PC-3 (cell line): Measurements from ENCODE around the gene SLC38A10. TPM values are rescaled to one million over a fixed set of nuclear protein-coding genes. Genes with fewer than 3 reads are reported as not detected.

Experiments
- ATAC-seq: fragments of 200-7000 bp; cut with Tn5 transposase; 2 replicates; pipeline ENCODE4 v1.9.1; 2020; ENCODE audit warnings: mild to moderate bottlenecking, moderate library complexity
- BruUV-seq: library from RNA; stranded (reverse); fragments of 400-500 nt; replicated peaks from 2 replicates; lab custom pipeline; 2021; lab: Mats Ljungman, UMichigan
- CTCF ChIA-PET: fragments of 300-600 bp; sonication (Branson Sonifier 250); formaldehyde crosslinking; loops from one replicate; lab custom pipeline; 2022; ENCODE audit warnings: antibody characterized with exemption; lab: Charles Lee
- POLR2A ChIA-PET: fragments of 300-600 bp; sonication (Branson Sonifier 250); formaldehyde crosslinking; loops from one replicate; lab custom pipeline; 2022; ENCODE audit warnings: antibody characterized with exemption; ENCODE audit not compliant: unreplicated experiment; lab: Charles Lee
- DNase-seq: peaks from one replicate; pipeline ENCODE4 v3.0.0-alpha.2; 2015
- H2AFZ ChIP-seq: fragments of 300-600 bp; sonication (generic); 2 replicates; pipeline ENCODE4 v1.6.0; 2016; ENCODE audit warnings: antibody characterized with exemption, low read length
- H3F3A ChIP-seq: fragments of 300-600 bp; sonication (generic); one replicate; pipeline ENCODE4 v1.6.0; 2017; ENCODE audit warnings: antibody characterized with exemption, low read length, control low read depth, mild to moderate bottlenecking; ENCODE audit not compliant: unreplicated experiment
- H3K27ac ChIP-seq: fragments of 300-600 bp; sonication (generic); 2 replicates; pipeline ENCODE4 v1.5.1; 2016; ENCODE audit warnings: mild to moderate bottlenecking, low read length
- H3K27me3 ChIP-seq: fragments of 300-600 bp; sonication (generic); 2 replicates; pipeline ENCODE4 v1.6.1; 2016; ENCODE audit warnings: low read length, mixed read lengths
- H3K36me3 ChIP-seq: fragments of 300-600 bp; sonication (generic); 2 replicates; pipeline ENCODE4 v1.6.1; 2016; ENCODE audit warnings: low read depth, mixed run types, low read length, mixed read lengths
- H3K4me1 ChIP-seq: fragments of 300-600 bp; sonication (generic); 2 replicates; pipeline ENCODE4 v1.5.1; 2016; ENCODE audit warnings: low read length; ENCODE audit not compliant: insufficient read depth
- H3K4me2 ChIP-seq: fragments of 300-600 bp; sonication (generic); 2 replicates; pipeline ENCODE4 v1.6.0; 2016; ENCODE audit warnings: low read length
- H3K4me3 ChIP-seq: fragments of 300-600 bp; sonication (generic); 2 replicates; pipeline ENCODE4 v1.5.1; 2016; ENCODE audit warnings: mild to moderate bottlenecking, low read length, mixed read lengths
- H3K79me2 ChIP-seq: fragments of 300-600 bp; sonication (generic); 2 replicates; pipeline ENCODE4 v1.6.1; 2017; ENCODE audit warnings: low read length, mixed read lengths
- H3K9ac ChIP-seq: fragments of 300-600 bp; sonication (generic); 2 replicates; pipeline ENCODE4 v1.6.0; 2016; ENCODE audit warnings: mild to moderate bottlenecking, low read length
- H3K9me2 ChIP-seq: fragments of 300-600 bp; sonication (generic); replicated peaks from 2 replicates; pipeline ENCODE4 v1.6.1; 2016; ENCODE audit warnings: mixed run types, low read length, mixed read lengths
- H3K9me3 ChIP-seq: fragments of 300-600 bp; sonication (generic); 2 replicates; pipeline ENCODE4 v1.6.1; 2016; ENCODE audit warnings: low read length, mixed read lengths
- H4K20me1 ChIP-seq: fragments of 300-600 bp; sonication (generic); 2 replicates; pipeline ENCODE4 v1.6.1; 2016; ENCODE audit warnings: low read length, mixed read lengths
- EZH2 ChIP-seq: fragments of 300-600 bp; sonication (generic); IDR thresholded peaks from one replicate; pipeline ENCODE4 v1.6.1; 2017; ENCODE audit warnings: antibody characterized with exemption, mild to moderate bottlenecking, low read length; ENCODE audit not compliant: unreplicated experiment
- EZH2phosphoT487 ChIP-seq: fragments of 300-600 bp; sonication (generic); IDR thresholded peaks from 2 replicates; pipeline ENCODE4 v1.6.1; 2018; ENCODE audit warnings: mild to moderate bottlenecking, antibody characterized with exemption, low read length, borderline replicate concordance
- intact Hi-C: fragments of 100-400 bp; cut with micrococcal nuclease; formaldehyde crosslinking; loops from 2 replicates; pipeline ENCODE4 v1.9.0; 2023
- total RNA-seq: library from RNA; depleted of rRNA; stranded (reverse); fragments of >200 nt; gene quantifications from 2 replicates; pipeline ENCODE4 v1.2.3, GENCODE V29; 2014
- TF ChIP-seq, protein P1 (sequence below): fragments of 300-600 bp; sonication (generic); conservative IDR thresholded peaks from 2 replicates; pipeline ENCODE4 v1.5.1; 2017; ENCODE audit warnings: antibody characterized with exemption, low read depth, mild to moderate bottlenecking, low read length

The SLC38A10 gene
- total RNA-seq, 1 experiment from 2014 or later, result 77.8 TPM

GRCh38 chr17:81277946-81278693, 17.0 kb downstream of the SLC38A10 start:
- Histone ChIP-seq H3F3A (no peaks in the 10 kb centered on the region), H3K4me1 (no peaks in the 10 kb centered on the region), H3K27me3 (no peaks in the 10 kb centered on the region), H2AFZ (no peak overlapping the region), H3K9me2 (no peaks in the 10 kb centered on the region), H3K36me3 (peaks cover 9% of the 10 kb centered on the region), H3K79me2 (no peaks in the 10 kb centered on the region; the same call in 1 of the 2 replicates), H3K9ac (no peak overlapping the region), H4K20me1 (no peaks in the 10 kb centered on the region), H3K27ac (no peak overlapping the region), H3K9me3 (no peaks in the 10 kb centered on the region), H3K4me2 (no peak overlapping the region), H3K4me3 (no peak overlapping the region)
- no TSS peak for BruUV-seq
- ChIA-PET CTCF (no interaction called here), POLR2A (no interaction called here)
- TF ChIP-seq EZH2phosphoT487 (no peak), EZH2 (no peak)
- TF ChIP-seq, protein P1, sequence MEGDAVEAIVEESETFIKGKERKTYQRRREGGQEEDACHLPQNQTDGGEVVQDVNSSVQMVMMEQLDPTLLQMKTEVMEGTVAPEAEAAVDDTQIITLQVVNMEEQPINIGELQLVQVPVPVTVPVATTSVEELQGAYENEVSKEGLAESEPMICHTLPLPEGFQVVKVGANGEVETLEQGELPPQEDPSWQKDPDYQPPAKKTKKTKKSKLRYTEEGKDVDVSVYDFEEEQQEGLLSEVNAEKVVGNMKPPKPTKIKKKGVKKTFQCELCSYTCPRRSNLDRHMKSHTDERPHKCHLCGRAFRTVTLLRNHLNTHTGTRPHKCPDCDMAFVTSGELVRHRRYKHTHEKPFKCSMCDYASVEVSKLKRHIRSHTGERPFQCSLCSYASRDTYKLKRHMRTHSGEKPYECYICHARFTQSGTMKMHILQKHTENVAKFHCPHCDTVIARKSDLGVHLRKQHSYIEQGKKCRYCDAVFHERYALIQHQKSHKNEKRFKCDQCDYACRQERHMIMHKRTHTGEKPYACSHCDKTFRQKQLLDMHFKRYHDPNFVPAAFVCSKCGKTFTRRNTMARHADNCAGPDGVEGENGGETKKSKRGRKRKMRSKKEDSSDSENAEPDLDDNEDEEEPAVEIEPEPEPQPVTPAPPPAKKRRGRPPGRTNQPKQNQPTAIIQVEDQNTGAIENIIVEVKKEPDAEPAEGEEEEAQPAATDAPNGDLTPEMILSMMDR, result no peak
- DNase-seq (no peak), ATAC-seq (no peak; the same call in 1 of the 2 replicates)
- intact Hi-C loops, result no loop called here

GRCh38 chr17:81277421-81277820, 17.7 kb downstream of the SLC38A10 start:
- Histone ChIP-seq H3K4me1 (no peaks in the 10 kb centered on the region), H3K27ac (no peak overlapping the region), H3K9me2 (no peaks in the 10 kb centered on the region), H3K4me2 (no peak overlapping the region), H3K36me3 (peaks cover 16% of the 10 kb centered on the region), H3K79me2 (no peaks in the 10 kb centered on the region; the same call in 1 of the 2 replicates), H3K27me3 (no peaks in the 10 kb centered on the region), H3F3A (no peaks in the 10 kb centered on the region), H3K9me3 (no peaks in the 10 kb centered on the region), H3K4me3 (no peak overlapping the region), H4K20me1 (no peaks in the 10 kb centered on the region), H3K9ac (no peak overlapping the region), H2AFZ (no peak overlapping the region)
- CTCF ChIA-PET, result no interaction called here
- BruUV-seq, result no TSS peak
- POLR2A ChIA-PET, result interaction anchor here (0.6 kb wide), 1 partner anchor 39 kb away, joined by 3 read pairs; the partner anchor contains the start of genes NDUFAF8 and TEPSIN
- ATAC-seq (no peak), DNase-seq (no peak)
- TF ChIP-seq EZH2 (no peak), EZH2phosphoT487 (no peak)
- TF ChIP-seq, protein P1, result no peak
- intact Hi-C loops, result no loop called here

GRCh38 chr17:81276781-81277180, 18.3 kb downstream of the SLC38A10 start:
- Histone ChIP-seq H3K4me2 (no peak overlapping the region), H3K4me3 (no peak overlapping the region), H3K9me2 (no peaks in the 10 kb centered on the region), H2AFZ (no peak overlapping the region), H3K79me2 (no peaks in the 10 kb centered on the region; the same call in 1 of the 2 replicates), H3K36me3 (peaks cover 20% of the 10 kb centered on the region), H3K9me3 (no peaks in the 10 kb centered on the region), H3F3A (no peaks in the 10 kb centered on the region), H3K4me1 (no peaks in the 10 kb centered on the region), H3K9ac (no peak overlapping the region), H3K27ac (no peak overlapping the region), H4K20me1 (no peaks in the 10 kb centered on the region), H3K27me3 (no peaks in the 10 kb centered on the region)
- CTCF ChIA-PET, result no interaction called here
- POLR2A ChIA-PET, result interaction anchor here (0.6 kb wide), 1 partner anchor 38 kb away, joined by 3 read pairs; the partner anchor contains the start of genes NDUFAF8 and TEPSIN
- no peak for DNase-seq
- TF ChIP-seq EZH2phosphoT487 (no peak), EZH2 (no peak)
- TF ChIP-seq, protein P1, result no peak
- ATAC-seq, result no peak
- intact Hi-C loops, result no loop called here
- BruUV-seq, result no TSS peak
